ENCODE results near the gene MT3. TPM values are rescaled to one million over a fixed set of nuclear protein-coding genes. Genes with fewer than 3 reads are reported as not detected.
"Not testable (repeated sequence)": the region's sequence is repeated elsewhere in the genome, so short reads cannot be mapped to it uniquely, and the experiment has no call there.

Gene MT3
- total RNA-seq, 5 donors from 2014 or later (not counting 1 experiment from before 2014, with no cell fraction given) = 0.66 to 1.9 (median 0.84) TPM; not detected in 1

GRCh38 chr16:56576585-56577299 is 12.6 kb upstream of the MT3 start:
- no peak overlapping the region for H3K4me3 Mint-ChIP-seq
- no peaks in the 10 kb centered on the region for H3K27me3 Mint-ChIP-seq
- H3K36me3 ChIP-seq (ENCODE audit: control insufficient read depth in 2 of 2, extremely low read depth in 1 of 2, insufficient read depth in 1 of 2, low read length in 1 of 2) = no peaks in the 10 kb centered on the region
- no peak overlapping the region for H3K27ac ChIP-seq (ENCODE audit: low read length)
- H3K9me3 ChIP-seq = no peaks in the 10 kb centered on the region
- ChIA-PET POLR2A (interaction anchor here (0.6 to 0.7 kb wide), 4 partner anchors 16 to 360 kb away, joined by 3 to 8 read pairs (median 3); no protein-coding TSS in a partner anchor), CTCF (interaction anchor here (0.6 to 3.3 kb wide), 19 partner anchors 24 to 197 kb away, joined by 3 to 93 read pairs (median 4); partner anchors contain the start of genes MT1F (in 1 of the 2) and MT2A (in 1 of the 2))
- ATAC-seq (replicated peaks in 1 of 4) (peak; percentile 99 to 100 (median 100)), DNase-seq (peak; percentile 65 to 92 (median 85))
- H3K9me3 Mint-ChIP-seq = peaks cover 0 to 4% (median 0%) of the 10 kb centered on the region in 3 donors
- peaks cover 6 to 10% (median 8%) of the 10 kb centered on the region in 3 donors for H3K4me1 Mint-ChIP-seq
- H3K27ac Mint-ChIP-seq = peak overlapping the region in 1 of 2 donors; percentile 73
- no peaks in the 10 kb centered on the region for H3K36me3 Mint-ChIP-seq
- no peak overlapping the region for H3K4me3 ChIP-seq (ENCODE audit: control insufficient read depth in 1 of 2, extremely low read depth in 1 of 2, low read length in 1 of 2)
- 14% methylated on average over 7 of the region's 8 CpGs for WGBS (ENCODE audit: insufficient coverage)
- no peaks in the 10 kb centered on the region for H3K27me3 ChIP-seq (replicated peaks in 1 of 2; ENCODE audit: control insufficient read depth in 2 of 2, extremely low read depth in 1 of 2, insufficient read depth in 2 of 2, low read length in 1 of 2)
- peaks cover 0 to 8% of the 10 kb centered on the region in 2 experiments for H3K4me1 ChIP-seq (ENCODE audit: control insufficient read depth in 1 of 2, extremely low read depth in 1 of 2, insufficient read depth in 2 of 2, low read length in 2 of 2)

GRCh38 chr16:56577300-56577625 is 12.1 kb upstream of the MT3 start:
- Histone ChIP-seq H3K27me3 (replicated peaks in 1 of 2; ENCODE audit: control insufficient read depth in 2 of 2, extremely low read depth in 1 of 2, insufficient read depth in 2 of 2, low read length in 1 of 2) (no peaks in the 10 kb centered on the region), H3K36me3 (ENCODE audit: control insufficient read depth in 2 of 2, extremely low read depth in 1 of 2, insufficient read depth in 1 of 2, low read length in 1 of 2) (no peaks in the 10 kb centered on the region), H3K4me3 (ENCODE audit: control insufficient read depth in 1 of 2, extremely low read depth in 1 of 2, low read length in 1 of 2) (no peak overlapping the region), H3K4me1 (ENCODE audit: control insufficient read depth in 1 of 2, extremely low read depth in 1 of 2, insufficient read depth in 2 of 2, low read length in 2 of 2) (peaks cover 0 to 8% of the 10 kb centered on the region in 2 experiments), H3K27ac (ENCODE audit: low read length) (no peak overlapping the region), H3K9me3 (no peaks in the 10 kb centered on the region)
- Mint-ChIP-seq H3K4me1 (peaks cover 6 to 10% (median 8%) of the 10 kb centered on the region in 3 donors), H3K27me3 (no peaks in the 10 kb centered on the region), H3K36me3 (no peaks in the 10 kb centered on the region), H3K4me3 (no peak overlapping the region), H3K9me3 (peaks cover 0 to 4% (median 0%) of the 10 kb centered on the region in 3 donors), H3K27ac (peak overlapping the region in 1 of 2 donors; percentile 73)
- no peak for ATAC-seq (replicated peaks in 1 of 4)
- no peak for DNase-seq
- WGBS (ENCODE audit: insufficient coverage) = no CpG with 5 or more reads among the region's 4 CpGs
- POLR2A ChIA-PET = interaction anchor here in 1 of 2 donors (0.6 kb wide), 2 partner anchors 80 to 129 kb away, joined by 3 to 8 read pairs; no protein-coding TSS in a partner anchor
- CTCF ChIA-PET = interaction anchor here (0.6 to 3.3 kb wide), 14 partner anchors 15 to 197 kb away, joined by 3 to 93 read pairs (median 4); partner anchors contain the start of gene MT2A (in 1 of the 2)

DNA sequence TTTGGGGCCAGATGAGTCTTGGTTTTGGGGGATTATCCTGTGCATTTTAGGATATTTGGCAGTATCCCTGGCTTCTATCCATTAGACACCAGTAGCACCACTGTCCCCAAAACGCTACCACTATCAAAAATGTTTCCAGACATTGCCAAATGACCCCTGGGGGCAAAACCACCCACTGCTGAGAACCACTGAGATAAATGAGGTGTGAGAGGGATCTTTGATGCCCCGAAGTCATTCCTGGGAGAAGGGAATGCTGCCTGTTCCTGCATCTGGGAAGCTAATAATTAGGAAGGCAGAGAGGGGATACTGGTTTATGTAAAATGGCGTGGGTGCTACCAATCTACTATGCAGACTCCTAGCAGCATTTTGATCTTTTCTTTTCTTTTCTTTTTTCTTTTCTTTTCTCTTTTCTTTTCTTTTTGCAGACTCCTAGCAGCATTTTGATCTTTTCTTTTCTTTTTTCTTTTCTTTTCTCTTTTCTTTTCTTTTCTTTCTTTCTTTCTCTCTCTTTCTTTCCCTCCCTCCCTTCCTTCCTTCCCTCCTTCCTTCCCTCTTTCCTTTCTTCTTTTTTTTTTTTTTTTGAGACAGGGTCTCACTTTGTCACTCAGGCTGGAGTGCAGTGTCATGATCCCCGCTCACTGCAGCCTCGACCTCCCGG is 8.8 kb upstream of the MT3 start:
- DNase-seq (no peak), ATAC-seq (replicated peaks in 1 of 4) (no peak)
- Histone ChIP-seq H3K4me3 (ENCODE audit: control insufficient read depth in 1 of 2, extremely low read depth in 1 of 2, low read length in 1 of 2) (no peak overlapping the region), H3K36me3 (ENCODE audit: control insufficient read depth in 2 of 2, extremely low read depth in 1 of 2, insufficient read depth in 1 of 2, low read length in 1 of 2) (no peaks in the 10 kb centered on the region), H3K4me1 (ENCODE audit: control insufficient read depth in 1 of 2, extremely low read depth in 1 of 2, insufficient read depth in 2 of 2, low read length in 2 of 2) (peaks cover 0 to 8% of the 10 kb centered on the region in 2 experiments), H3K27ac (ENCODE audit: low read length) (no peak overlapping the region), H3K27me3 (replicated peaks in 1 of 2; ENCODE audit: control insufficient read depth in 2 of 2, extremely low read depth in 1 of 2, insufficient read depth in 2 of 2, low read length in 1 of 2) (peaks cover 2% of the 10 kb centered on the region in 2 experiments), H3K9me3 (no peaks in the 10 kb centered on the region)
- Mint-ChIP-seq H3K27me3 (peaks cover 0 to 6% of the 10 kb centered on the region in 2 donors), H3K4me1 (peaks cover 6 to 10% (median 8%) of the 10 kb centered on the region in 3 donors), H3K36me3 (no peaks in the 10 kb centered on the region), H3K4me3 (no peak overlapping the region), H3K27ac (no peak overlapping the region), H3K9me3 (no peaks in the 10 kb centered on the region)
- WGBS (ENCODE audit: insufficient coverage) = 93% methylated on average over 3 of the region's 6 CpGs
- ChIA-PET CTCF (interaction anchor here (0.6 to 1.0 kb wide), 3 partner anchors 46 to 121 kb away, joined by 4 to 9 read pairs (median 4); no protein-coding TSS in a partner anchor), POLR2A (no interaction called here)

DNA sequence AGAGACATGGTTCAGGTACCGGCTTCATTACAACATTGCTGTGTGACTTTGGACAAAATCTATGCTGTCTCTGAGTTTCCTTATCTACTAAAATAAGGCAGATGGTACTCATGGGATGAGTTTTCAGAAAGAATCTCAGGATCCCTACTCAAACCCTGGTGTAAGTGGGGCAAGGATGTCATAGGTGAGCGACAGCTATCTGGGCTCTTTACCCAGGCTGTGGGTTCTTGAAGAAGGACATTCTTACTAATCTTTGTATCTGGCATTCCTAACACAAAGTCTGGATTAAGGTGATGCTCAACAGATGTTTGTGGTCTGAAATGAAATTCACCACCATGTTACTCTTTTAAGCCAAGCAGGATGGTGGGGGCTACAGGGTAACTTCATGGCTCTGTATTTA is 6.4 kb upstream of the MT3 start:
- CTCF ChIA-PET = interaction anchor here in 1 of 2 donors (1.1 kb wide), 1 partner anchor 120 kb away, joined by 3 read pairs; no protein-coding TSS in a partner anchor
- ATAC-seq (replicated peaks in 1 of 4); H3K27ac ChIP-seq (ENCODE audit: low read length); H3K4me3 Mint-ChIP-seq; H3K9me3 ChIP-seq; H3K27me3 ChIP-seq (replicated peaks in 1 of 2; ENCODE audit: control insufficient read depth in 2 of 2, extremely low read depth in 1 of 2, insufficient read depth in 2 of 2, low read length in 1 of 2); H3K36me3 Mint-ChIP-seq; H3K4me1 ChIP-seq (ENCODE audit: control insufficient read depth in 1 of 2, extremely low read depth in 1 of 2, insufficient read depth in 2 of 2, low read length in 2 of 2); H3K27ac Mint-ChIP-seq; H3K36me3 ChIP-seq (ENCODE audit: control insufficient read depth in 2 of 2, extremely low read depth in 1 of 2, insufficient read depth in 1 of 2, low read length in 1 of 2); H3K4me1 Mint-ChIP-seq; H3K4me3 ChIP-seq (ENCODE audit: control insufficient read depth in 1 of 2, extremely low read depth in 1 of 2, low read length in 1 of 2); DNase-seq; POLR2A ChIA-PET; H3K27me3 Mint-ChIP-seq; H3K9me3 Mint-ChIP-seq: not testable (repeated sequence)
- WGBS (ENCODE audit: insufficient coverage) = no CpG with 5 or more reads among the region's 2 CpGs

GRCh38 chr16:56583351-56584168 is 5.8 kb upstream of the MT3 start:
- Mint-ChIP-seq H3K4me3 (no peak overlapping the region), H3K9me3 (no peaks in the 10 kb centered on the region), H3K36me3 (no peaks in the 10 kb centered on the region), H3K27ac (no peak overlapping the region), H3K27me3 (peaks cover 6 to 15% of the 10 kb centered on the region in 2 donors), H3K4me1 (no peaks in the 10 kb centered on the region)
- no peaks in the 10 kb centered on the region for H3K36me3 ChIP-seq (ENCODE audit: control insufficient read depth in 2 of 2, extremely low read depth in 1 of 2, insufficient read depth in 1 of 2, low read length in 1 of 2)
- peaks cover 2 to 10% of the 10 kb centered on the region in 2 experiments for H3K27me3 ChIP-seq (replicated peaks in 1 of 2; ENCODE audit: control insufficient read depth in 2 of 2, extremely low read depth in 1 of 2, insufficient read depth in 2 of 2, low read length in 1 of 2)
- H3K4me3 ChIP-seq (ENCODE audit: control insufficient read depth in 1 of 2, extremely low read depth in 1 of 2, low read length in 1 of 2) = no peak overlapping the region
- 81% methylated on average over 5 of the region's 11 CpGs for WGBS (ENCODE audit: insufficient coverage)
- H3K27ac ChIP-seq (ENCODE audit: low read length) = no peak overlapping the region
- CTCF ChIA-PET = no interaction called here
- no peaks in the 10 kb centered on the region for H3K4me1 ChIP-seq (ENCODE audit: control insufficient read depth in 1 of 2, extremely low read depth in 1 of 2, insufficient read depth in 2 of 2, low read length in 2 of 2)
- no peaks in the 10 kb centered on the region for H3K9me3 ChIP-seq
- no peak for DNase-seq
- no peak for ATAC-seq (replicated peaks in 1 of 4)
- POLR2A ChIA-PET = no interaction called here

DNA sequence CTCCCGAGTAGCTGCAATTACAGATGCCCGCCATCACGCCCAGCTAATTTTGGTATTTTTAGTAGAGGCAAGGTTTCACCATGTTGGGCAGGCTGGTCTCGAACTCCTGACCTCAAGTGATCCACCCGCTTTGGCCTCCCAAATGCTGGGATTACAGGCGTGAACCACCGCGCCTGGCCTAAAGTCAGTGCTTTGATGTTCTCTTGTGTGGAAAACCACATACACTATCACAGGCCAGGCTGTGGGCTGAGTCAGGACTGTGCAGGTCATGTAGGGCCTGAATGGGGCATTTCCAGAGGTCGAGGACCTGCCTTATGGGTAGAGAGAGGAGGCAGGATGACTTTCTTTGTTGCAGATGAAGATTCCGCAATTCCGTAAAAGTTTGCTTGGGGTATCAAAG is 5.1 kb upstream of the MT3 start:
- Histone ChIP-seq H3K36me3 (ENCODE audit: control insufficient read depth in 2 of 2, extremely low read depth in 1 of 2, insufficient read depth in 1 of 2, low read length in 1 of 2) (no peaks in the 10 kb centered on the region), H3K4me1 (ENCODE audit: control insufficient read depth in 1 of 2, extremely low read depth in 1 of 2, insufficient read depth in 2 of 2, low read length in 2 of 2) (peaks cover 0 to 5% of the 10 kb centered on the region in 2 experiments), H3K4me3 (ENCODE audit: control insufficient read depth in 1 of 2, extremely low read depth in 1 of 2, low read length in 1 of 2) (no peak overlapping the region), H3K27me3 (replicated peaks in 1 of 2; ENCODE audit: control insufficient read depth in 2 of 2, extremely low read depth in 1 of 2, insufficient read depth in 2 of 2, low read length in 1 of 2) (peaks cover 2 to 15% of the 10 kb centered on the region in 2 experiments), H3K27ac (ENCODE audit: low read length) (no peak overlapping the region), H3K9me3 (no peaks in the 10 kb centered on the region)
- Mint-ChIP-seq H3K4me1 (peaks cover 0 to 4% (median 3%) of the 10 kb centered on the region in 3 donors), H3K27me3 (peaks cover 11 to 19% of the 10 kb centered on the region in 2 donors), H3K9me3 (no peaks in the 10 kb centered on the region), H3K4me3 (no peak overlapping the region), H3K36me3 (no peaks in the 10 kb centered on the region), H3K27ac (no peak overlapping the region)
- POLR2A ChIA-PET = no interaction called here
- DNase-seq (no peak), ATAC-seq (replicated peaks in 1 of 4) (no peak)
- WGBS (ENCODE audit: insufficient coverage) = 78% methylated on average over 8 of the region's 11 CpGs
- CTCF ChIA-PET = no interaction called here
